ENCODE results near the gene MED25. TPM values are rescaled to one million over a fixed set of nuclear protein-coding genes. Genes with fewer than 3 reads are reported as not detected.

MED25 gene
- total RNA-seq, 1 donor from 2014 or later = 25.0 TPM

DNA sequence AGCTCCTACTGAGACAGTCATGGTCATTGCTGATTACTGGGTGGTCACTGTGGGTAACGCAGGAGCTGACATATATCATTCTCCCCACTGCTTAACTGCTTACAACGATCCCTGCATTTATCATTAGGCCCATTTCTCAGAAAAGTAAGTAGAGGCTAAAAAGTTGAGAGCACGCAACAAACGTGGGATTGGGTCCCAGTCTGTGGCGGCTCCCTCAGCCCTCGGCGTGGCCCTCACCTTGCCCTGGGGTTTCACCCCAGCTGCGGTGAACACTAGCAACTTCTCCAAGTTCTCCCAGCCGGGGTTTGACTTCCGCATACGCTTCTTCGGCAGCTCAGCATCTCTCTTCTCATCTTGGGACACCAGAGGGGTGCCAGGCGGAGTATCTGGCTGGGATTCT lies 46.8 kb downstream of the MED25 start:
- H3K4me1 ChIP-seq = peaks cover 49% of the 10 kb centered on the region
- intact Hi-C loops (cut with DNase I) = loop anchor here (5.0 kb wide), 1 partner anchor 48 kb away; the partner anchor contains the start of gene MED25

DNA sequence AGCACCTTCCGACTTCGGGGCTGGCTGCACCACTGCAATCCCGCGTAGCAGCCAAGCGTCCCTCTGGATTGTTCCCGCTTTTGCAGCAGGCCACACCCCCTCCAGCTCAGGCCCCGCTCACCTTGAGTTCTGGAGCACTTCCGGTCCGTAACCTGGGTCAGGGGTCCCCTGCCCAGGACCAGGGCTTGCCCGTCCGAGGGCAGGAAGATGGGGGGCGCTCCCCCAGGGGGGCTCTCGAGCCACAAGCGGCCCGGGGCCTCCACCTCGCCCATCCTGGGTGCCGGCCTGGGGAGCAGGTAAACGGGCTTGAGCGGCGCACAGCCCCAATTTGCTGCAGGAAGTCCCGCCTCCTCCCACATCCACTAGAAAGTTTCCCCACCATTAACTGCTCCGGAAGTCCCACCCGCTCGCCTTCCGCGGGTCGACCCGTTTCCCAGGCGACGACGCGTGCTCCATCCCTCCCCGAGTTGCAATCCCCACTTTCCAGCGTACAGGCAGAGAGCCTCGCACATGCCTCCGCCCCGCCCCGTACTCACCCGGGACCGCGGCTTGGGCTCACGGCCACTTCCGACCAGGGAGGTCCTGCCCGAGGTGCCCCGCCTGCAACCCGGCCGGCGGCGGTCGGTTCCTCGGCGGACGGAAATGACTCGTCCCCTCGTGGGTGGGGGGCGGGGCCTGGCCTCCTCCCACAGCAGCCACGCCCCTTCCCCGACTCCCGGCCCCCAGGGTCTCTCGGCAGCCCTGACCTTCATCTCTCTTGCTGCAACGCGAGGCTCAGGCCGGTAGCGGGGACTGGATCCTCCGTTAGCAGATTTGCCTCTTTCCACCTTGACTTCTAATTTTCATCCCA lies 49.1 kb downstream of the MED25 start, which contains the start of gene PNKP:
TSS of gene PNKP (minus strand) at position 644 of the 850 bp plus-strand sequence. CDS start at position 272, 372 bp downstream.
- peaks cover 0 to 17% of the 10 kb centered on the region in 2 donors for H3K36me3 ChIP-seq
- DNase-seq (ENCODE audit: extremely low spot score in 2 of 2) = peak in 1 of 2 donors; percentile 98
- H3K27me3 ChIP-seq = no peaks in the 10 kb centered on the region
- intact Hi-C loops (cut with DNase I) = no loop called here
- TF ChIP-seq POLR2AphosphoS5 (IDR thresholded peaks at IDR 0.05; ENCODE audit: insufficient read depth in 1 of 2, low read depth in 1 of 2) = peak; percentile 90 to 97
- TF ChIP-seq, protein P1, sequence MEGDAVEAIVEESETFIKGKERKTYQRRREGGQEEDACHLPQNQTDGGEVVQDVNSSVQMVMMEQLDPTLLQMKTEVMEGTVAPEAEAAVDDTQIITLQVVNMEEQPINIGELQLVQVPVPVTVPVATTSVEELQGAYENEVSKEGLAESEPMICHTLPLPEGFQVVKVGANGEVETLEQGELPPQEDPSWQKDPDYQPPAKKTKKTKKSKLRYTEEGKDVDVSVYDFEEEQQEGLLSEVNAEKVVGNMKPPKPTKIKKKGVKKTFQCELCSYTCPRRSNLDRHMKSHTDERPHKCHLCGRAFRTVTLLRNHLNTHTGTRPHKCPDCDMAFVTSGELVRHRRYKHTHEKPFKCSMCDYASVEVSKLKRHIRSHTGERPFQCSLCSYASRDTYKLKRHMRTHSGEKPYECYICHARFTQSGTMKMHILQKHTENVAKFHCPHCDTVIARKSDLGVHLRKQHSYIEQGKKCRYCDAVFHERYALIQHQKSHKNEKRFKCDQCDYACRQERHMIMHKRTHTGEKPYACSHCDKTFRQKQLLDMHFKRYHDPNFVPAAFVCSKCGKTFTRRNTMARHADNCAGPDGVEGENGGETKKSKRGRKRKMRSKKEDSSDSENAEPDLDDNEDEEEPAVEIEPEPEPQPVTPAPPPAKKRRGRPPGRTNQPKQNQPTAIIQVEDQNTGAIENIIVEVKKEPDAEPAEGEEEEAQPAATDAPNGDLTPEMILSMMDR (IDR thresholded peaks at IDR 0.05) = no peak
- peak in 1 of 2 donors; percentile 50 for TF ChIP-seq POLR2A (IDR thresholded peaks at IDR 0.05)
- peak within 1 kb of the TSS; percentile 95 for H3K27ac ChIP-seq
- no peaks in the 10 kb centered on the region for H3K9me3 ChIP-seq
- peak within 1 kb of the TSS; percentile 74 to 80 for H3K4me3 ChIP-seq
- peaks cover 51% of the 10 kb centered on the region for H3K4me1 ChIP-seq

More for the DNA sequence above, 46.8 kb downstream of the MED25 start:
- no peak overlapping the region for H3K27ac ChIP-seq
- DNase-seq (ENCODE audit: extremely low spot score in 2 of 2) = no peak
- no peaks in the 10 kb centered on the region for H3K27me3 ChIP-seq
- H3K36me3 ChIP-seq = peaks cover 0 to 34% of the 10 kb centered on the region in 2 donors
- no peak overlapping the region for H3K4me3 ChIP-seq
- TF ChIP-seq, protein P1 (IDR thresholded peaks at IDR 0.05) = no peak
- no peak for TF ChIP-seq POLR2AphosphoS5 (IDR thresholded peaks at IDR 0.05; ENCODE audit: insufficient read depth in 1 of 2, low read depth in 1 of 2)
- no peak for TF ChIP-seq POLR2A (IDR thresholded peaks at IDR 0.05)
- no peaks in the 10 kb centered on the region for H3K9me3 ChIP-seq

DNA sequence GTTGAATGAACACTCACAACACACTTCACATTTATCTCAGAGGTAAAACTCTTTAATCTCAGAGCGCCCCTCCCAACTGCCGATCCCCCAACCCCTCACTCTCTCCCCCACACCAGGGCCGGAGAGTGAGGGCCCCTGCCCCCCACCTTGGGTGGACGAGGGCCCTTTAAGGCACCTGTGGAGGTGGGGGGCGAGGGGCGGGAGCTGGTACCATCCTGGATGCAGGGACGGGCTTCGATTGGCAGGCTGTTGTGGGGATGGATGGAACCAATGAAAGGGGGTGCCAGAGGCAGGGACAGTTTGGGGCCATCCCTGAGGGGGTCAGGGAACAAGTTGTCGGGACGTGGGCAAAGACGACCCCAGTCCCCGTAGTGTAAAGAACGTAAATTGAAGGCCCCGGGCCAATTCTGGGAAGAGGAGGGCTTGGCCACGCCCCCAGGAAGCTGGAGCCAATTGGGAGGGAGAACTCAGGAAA lies 51.0 kb downstream of the MED25 start:
- no peak for TF ChIP-seq POLR2AphosphoS5 (IDR thresholded peaks at IDR 0.05; ENCODE audit: insufficient read depth in 1 of 2, low read depth in 1 of 2)
- TF ChIP-seq POLR2A (IDR thresholded peaks at IDR 0.05) = no peak
- TF ChIP-seq, protein P1 (IDR thresholded peaks at IDR 0.05) = no peak
- DNase-seq (ENCODE audit: extremely low spot score in 2 of 2) = no peak
- peaks cover 0 to 4% of the 10 kb centered on the region in 2 donors for H3K36me3 ChIP-seq
- no peaks in the 10 kb centered on the region for H3K9me3 ChIP-seq
- H3K27me3 ChIP-seq = no peaks in the 10 kb centered on the region
- H3K4me1 ChIP-seq = peaks cover 51% of the 10 kb centered on the region
- H3K4me3 ChIP-seq = peak overlapping the region; percentile 54 to 65
- intact Hi-C loops (cut with DNase I) = no loop called here
- H3K27ac ChIP-seq = peak overlapping the region; percentile 95

DNA sequence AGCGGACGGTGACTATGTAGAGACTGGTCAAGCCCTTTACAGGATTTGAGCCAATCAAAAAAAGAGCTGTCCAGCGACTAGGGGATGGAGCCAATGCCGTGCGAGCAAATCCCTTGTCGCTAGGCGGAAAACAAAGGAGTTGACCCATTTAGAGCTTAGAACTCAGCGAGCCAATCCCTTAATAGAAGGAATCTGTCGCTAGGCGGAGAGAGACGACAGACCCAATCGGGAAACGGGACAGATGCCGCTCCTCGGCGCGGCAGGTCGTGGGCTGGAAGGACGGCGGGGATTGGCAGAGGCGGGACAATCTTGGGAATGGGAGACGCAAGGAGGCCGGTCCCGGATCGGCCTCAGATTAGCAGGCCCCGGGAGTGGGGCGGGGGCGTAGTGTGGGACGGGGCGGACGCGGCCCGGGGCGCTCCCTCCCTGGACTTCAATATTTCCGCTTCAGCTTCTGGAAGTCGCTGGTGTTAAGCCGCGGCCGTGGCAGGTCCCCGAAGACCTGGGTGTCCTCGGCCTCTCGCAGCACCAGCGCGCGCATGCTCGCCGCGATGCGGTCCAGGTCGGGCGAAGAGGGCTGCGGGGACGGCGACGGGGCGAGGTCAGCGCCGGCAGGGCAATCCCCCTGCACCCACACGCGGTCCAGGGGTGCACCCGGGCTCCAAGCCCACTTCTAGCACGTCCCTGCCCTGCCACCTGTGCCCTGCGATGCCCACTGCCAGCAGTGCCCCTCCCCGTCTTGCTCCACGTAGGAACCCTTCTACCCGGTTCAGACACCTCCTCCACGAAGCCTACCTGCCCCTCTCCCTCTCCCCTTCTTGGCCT lies 51.6 kb downstream of the MED25 start:
- DNase-seq (ENCODE audit: extremely low spot score in 2 of 2) = peak in 1 of 2 donors; percentile 100
- peak overlapping the region; percentile 58 to 65 for H3K4me3 ChIP-seq
- no peaks in the 10 kb centered on the region for H3K9me3 ChIP-seq
- H3K27me3 ChIP-seq = no peaks in the 10 kb centered on the region
- peaks cover 57% of the 10 kb centered on the region for H3K4me1 ChIP-seq
- TF ChIP-seq POLR2A (IDR thresholded peaks at IDR 0.05) (peak in 1 of 2 donors; percentile 66), POLR2AphosphoS5 (IDR thresholded peaks at IDR 0.05; ENCODE audit: insufficient read depth in 1 of 2, low read depth in 1 of 2) (peak; percentile 90 to 97)
- TF ChIP-seq, protein P1 (IDR thresholded peaks at IDR 0.05) = peak in 1 of 3 experiments; percentile 6
- H3K27ac ChIP-seq = peak overlapping the region; percentile 95
- H3K36me3 ChIP-seq = peaks cover 0 to 5% of the 10 kb centered on the region in 2 donors
- intact Hi-C loops (cut with DNase I) = no loop called here

Measured in vagina (tissue), 2 donors.